GM10847 (cell line): ENCODE data around the gene MS4A6A.

Experiments used
- POLR2A ChIP-seq: IDR thresholded peaks from 2 replicates; pipeline ENCODE4 v1.6.1; 2011; ENCODE audit not compliant: insufficient read length; ENCODE audit errors: extremely low read depth

Gene MS4A6A, protein sequence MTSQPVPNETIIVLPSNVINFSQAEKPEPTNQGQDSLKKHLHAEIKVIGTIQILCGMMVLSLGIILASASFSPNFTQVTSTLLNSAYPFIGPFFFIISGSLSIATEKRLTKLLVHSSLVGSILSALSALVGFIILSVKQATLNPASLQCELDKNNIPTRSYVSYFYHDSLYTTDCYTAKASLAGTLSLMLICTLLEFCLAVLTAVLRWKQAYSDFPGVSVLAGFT

DNA sequence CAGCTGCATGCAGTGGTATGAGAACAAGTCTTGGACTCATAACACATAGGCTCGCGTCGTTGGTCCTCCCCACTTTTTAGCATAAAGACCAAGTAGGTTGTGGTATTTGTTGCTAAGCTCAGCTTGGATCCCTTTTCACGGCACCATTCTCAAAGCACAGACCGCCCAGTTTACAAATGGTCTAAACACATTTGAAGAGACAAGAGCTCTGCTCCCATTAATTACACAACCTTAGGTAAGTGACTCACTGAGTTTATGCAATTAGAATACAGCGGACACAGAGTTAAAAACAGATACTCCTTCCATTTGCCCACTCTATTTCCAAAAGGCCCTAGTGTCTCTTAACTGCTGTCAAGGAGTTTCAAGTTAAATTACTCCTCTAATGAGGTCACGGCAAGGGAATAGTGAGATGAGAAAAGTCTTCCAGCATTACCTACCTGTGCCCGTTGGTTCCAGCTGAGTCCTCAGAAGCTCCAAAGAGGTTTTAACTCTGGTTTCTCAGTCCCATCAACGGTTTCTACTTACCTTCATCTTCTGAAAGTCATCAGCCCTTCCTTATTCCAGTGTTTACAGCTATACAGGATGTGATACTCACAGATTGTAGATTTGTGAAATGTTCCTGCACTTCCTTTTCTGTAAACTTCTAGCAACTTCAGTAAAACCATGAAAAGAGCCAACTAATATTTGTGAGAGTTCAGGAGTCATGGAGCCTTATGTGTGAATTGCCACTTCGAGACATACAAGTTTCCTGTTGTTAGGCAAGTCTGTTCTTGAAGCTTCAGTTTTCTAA is at the start of gene MS4A6A:
MS4A6A (minus strand) TSS at position 543 of the 790 bp plus-strand sequence. CDS start 1,356 bp downstream, outside the sequence.
- TF ChIP-seq POLR2A, result no peak

DNA sequence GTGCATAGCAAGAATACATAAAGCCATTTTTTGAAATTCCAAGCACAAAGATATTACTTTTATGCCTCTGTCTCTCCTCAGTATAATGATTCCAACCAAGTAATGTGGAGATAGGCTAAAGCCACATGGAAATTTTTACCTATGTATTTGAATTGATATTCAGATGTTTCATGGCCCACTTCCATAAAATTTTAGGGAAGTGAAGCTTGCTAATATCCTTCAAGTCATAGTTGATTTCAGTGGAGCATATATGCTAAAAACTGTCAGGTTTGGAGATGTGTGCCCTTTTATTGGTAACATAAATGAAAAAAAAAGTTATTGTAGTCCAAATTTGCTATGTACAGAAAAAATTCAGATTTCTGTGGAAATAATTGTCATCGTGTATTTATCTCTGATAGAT is 47.8 kb upstream of the MS4A6A start:
- TF ChIP-seq POLR2A, result no peak

DNA sequence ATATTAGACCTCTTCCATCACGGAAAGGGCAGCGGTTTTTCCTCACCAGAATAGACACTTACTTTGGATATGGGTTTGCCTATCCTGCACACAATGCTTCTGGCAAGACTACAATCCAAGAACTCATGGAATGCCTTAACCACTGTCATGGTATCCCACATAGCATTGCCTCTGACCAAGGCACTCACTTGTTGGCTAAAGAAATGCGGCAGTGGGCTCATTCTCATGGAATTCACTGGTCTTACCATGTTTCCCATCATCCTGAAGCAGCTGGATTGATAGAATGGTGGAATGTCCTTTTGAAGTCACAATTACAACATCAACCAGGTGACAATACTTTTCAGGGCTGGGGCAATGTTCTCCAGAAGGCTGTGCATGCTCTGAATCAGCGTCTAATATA is 39.3 kb upstream of the MS4A6A start:
- no peak for TF ChIP-seq POLR2A

DNA sequence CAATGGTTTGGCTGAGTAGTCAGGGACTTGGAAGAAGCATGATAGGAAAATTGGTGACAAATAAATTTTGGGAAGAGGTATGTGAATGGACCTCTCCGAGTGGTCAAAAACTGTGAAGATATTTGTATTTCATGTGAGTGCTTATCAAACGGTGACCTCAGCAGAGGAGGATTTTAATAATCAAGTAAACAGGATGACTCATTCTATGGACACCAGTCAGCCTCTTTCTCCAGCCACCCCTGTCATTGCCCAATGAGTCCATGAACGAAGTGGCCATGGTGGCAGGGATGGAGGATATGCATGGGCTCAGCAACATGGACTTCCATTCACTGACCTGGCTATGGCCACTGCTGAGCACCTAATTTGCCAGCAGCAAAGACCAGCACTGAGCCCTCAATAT is 38.8 kb upstream of the MS4A6A start:
- TF ChIP-seq POLR2A, result no peak

GRCh38 chr11:60221181-60221580 is 38.3 kb upstream of the MS4A6A start:
- no peak for TF ChIP-seq POLR2A

- TF ChIP-seq POLR2A, result no peak
These were observed 31.5 kb upstream of the MS4A6A start for GRCh38 chr11:60214386-60214785.

DNA sequence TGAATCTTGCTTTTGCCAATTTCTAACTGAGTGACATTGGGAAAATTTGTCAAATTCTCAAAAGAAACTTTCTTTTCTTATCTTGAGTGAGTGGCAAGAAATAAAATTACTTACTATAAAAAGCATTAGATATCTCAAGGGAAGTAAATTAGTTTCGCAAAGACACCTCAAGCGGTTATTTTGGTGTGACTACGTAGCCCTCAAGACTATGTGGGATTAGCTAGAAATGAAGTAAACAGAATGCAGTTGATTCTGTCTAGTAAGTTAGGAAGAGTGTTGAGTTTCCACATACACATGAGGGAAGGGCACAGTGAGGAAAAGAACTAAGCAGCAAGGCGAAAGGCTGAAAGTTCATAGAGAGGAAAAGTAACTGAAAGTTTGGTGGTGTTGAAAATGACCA is 28.3 kb upstream of the MS4A6A start:
- TF ChIP-seq POLR2A, result no peak

GRCh38 chr11:60209977-60210376 is 27.1 kb upstream of the MS4A6A start:
- no peak for TF ChIP-seq POLR2A

DNA sequence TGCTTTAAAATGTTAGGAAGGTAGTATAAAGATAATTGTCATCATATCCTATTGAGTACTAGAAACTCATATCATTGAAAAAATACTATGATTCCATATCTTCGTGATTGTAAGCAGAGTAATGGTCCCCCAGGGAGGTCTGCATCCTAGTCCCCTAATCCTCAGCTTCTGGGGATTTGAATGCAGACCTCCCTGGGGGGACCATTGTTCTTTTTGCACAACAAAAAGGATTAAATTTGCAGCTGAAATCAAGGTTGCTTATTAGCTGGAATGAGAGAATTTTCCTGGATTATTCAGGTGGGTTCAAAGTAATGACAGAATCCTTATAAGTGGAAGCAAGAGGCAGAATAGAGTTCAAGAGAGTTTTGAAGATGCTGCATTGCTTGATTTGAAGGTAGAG is 26.1 kb upstream of the MS4A6A start:
- TF ChIP-seq POLR2A, result no peak

- no peak for TF ChIP-seq POLR2A
These were observed 25.4 kb upstream of the MS4A6A start for GRCh38 chr11:60208146-60208895.

DNA sequence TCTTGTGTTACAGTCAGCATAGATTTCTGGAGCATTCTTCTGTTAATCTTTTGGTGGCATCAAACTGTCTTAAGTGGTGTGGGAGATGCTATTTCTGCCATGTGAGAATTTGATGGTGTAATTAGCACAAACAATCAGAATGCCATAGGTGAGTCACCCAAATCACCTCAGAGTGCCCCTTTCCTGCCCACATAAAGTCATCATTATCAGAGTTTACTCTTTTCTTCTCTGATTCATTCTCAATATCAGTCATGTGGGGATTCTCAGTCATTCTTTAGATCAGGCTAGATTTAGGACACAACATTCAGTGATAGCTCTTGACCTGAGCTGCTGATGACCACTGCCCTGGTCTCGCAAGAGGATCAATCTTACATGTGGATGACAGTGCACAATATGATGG is 23.7 kb upstream of the MS4A6A start:
- no peak for TF ChIP-seq POLR2A

GRCh38 chr11:60204922-60205321 is 22.0 kb upstream of the MS4A6A start:
- TF ChIP-seq POLR2A, result no peak

DNA sequence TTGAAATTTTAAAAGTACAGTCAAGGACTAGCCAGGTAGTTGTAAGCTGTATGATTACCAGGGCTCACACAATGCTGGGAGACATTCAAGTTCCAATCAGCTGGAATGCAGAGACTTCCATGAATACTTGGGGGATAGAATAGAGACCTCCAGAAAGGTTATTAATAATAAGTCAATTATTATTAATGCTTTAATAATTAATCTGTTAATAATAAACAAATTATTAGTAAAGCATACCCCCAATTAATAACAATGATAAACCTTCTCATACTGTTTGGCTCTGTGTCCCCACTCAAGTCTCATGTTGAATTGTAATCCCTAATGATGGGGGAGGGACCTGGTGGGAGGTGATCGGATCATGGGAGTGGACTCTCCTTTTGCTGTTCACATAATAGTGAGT is 14.6 kb upstream of the MS4A6A start:
- TF ChIP-seq POLR2A, result no peak

GRCh38 chr11:60195923-60196368 is 13.1 kb upstream of the MS4A6A start:
- no peak for TF ChIP-seq POLR2A

DNA sequence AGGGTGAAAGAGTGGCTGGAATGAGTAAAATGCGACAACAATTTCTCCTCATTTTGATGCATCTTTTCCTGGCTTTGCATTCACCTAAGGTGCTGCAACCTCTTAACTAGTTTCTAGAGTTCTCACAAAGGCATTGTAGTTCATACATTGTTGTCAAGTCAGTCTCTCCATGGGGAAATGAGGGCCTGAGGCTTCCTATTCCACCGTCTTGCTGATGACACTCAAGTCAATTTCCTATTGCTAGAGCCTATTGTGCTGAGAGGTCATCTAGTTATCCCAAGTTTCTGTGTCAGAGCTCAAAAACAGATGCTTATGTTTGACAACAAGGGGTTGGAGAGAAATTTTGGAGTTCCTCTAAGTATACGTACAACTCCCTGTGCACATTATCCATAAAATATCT is 11.6 kb upstream of the MS4A6A start:
- TF ChIP-seq POLR2A, result no peak
